Stimulated activated CD8-positive, alpha-beta memory T cell treated with anti-CD3 and anti-CD28 coated beads, Interleukin-12 subunit alpha, Interleukin-12 subunit beta, amount 100 ng/mL, for 4 hours (primary cell): ENCODE measurements around the gene SCP2.

Source experiments
- DNase-seq: peaks from one replicate; pipeline ENCODE4 v3.0.0-alpha.2; 2020; ENCODE audit warnings: low read depth

SCP2 gene

GRCh38 chr1:53043271-53043670, 116.2 kb downstream of the SCP2 start:
- no peak for DNase-seq

DNA sequence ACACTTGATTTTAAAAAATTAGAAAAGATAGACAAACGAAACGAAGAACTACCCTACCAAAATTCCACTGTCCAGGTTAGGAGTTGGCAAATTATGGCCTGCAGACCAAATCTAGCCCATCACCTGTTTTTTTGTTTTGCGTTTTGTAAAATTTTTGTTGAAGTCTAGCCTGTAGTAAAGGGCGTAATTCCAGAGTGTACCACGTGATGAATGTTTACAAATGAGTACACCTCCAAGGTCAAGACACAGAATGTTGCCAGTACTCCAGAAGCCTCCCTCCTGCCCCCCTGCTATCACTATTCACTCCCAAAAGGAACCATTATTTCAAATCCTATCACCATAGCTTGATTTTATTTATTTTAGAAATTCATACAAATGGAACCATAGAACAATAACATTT, 117.8 kb downstream of the SCP2 start:
- no peak for DNase-seq

DNA sequence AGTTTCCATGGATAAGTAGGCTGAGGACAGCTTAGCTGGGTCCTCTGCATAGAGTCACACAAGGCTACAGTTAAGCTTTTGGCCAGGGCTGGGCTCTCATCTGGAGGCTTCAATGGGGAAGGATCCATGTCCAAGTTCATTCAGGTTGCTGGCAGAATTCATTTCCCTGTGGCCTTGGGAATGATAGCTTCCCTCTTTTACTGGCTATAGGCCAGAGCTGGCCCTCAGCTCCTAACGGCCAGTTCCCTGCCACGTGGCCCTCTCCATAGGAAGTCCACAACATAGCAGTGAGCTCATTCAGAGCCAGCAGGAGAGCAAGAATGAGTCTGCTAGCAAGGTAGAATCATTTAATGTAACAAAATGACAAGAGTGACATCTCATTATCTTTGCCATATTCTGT, 119.9 kb downstream of the SCP2 start:
- no peak for DNase-seq

- DNase-seq: no peak
Measured at GRCh38 chr1:53047737-53048736, 121.0 kb downstream of the SCP2 start.

- no peak for DNase-seq
Measured at GRCh38 chr1:53048960-53049573, 122.0 kb downstream of the SCP2 start.

DNA sequence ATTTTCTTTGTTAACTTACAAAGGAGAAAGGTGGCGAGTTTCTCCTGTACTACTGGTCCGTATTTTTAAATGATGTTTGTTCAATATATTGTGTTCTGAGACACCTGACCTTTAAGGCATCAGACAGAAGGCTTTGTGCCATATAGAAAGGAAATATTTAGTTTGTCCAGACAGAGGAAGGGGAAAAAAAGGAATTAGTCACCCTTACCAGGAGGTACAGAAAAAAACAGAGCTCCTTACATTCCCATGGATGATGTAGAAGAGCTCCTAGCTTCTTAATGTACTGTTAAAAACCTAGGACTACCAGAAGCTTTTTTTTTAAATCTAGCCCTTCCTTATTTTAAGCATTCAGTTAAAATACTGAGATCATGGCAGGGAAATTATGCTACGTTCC, 122.5 kb downstream of the SCP2 start:
- no peak for DNase-seq

DNA sequence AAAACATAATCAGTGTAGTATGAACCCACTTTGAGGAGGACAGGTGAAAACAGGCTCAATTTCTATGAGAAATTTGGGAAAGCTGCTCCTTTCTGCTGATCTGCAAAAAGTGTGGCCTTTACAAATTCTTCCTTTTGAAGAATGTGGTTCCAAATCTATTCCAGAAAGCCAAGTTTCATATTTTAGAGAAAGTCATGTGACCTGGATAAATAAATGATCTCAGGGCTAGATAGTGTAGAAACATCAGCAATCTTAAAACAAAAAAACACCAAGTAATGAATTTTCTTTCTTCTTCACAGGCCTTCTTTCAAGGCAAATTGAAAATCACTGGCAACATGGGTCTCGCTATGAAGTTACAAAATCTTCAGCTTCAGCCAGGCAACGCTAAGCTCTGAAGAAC, 123.2 kb downstream of the SCP2 start:
- DNase-seq: no peak

- no peak for DNase-seq
Measured at GRCh38 chr1:53051676-53052075, 124.6 kb downstream of the SCP2 start.

GRCh38 chr1:53057127-53057526, 130.1 kb downstream of the SCP2 start:
- DNase-seq: no peak

DNA sequence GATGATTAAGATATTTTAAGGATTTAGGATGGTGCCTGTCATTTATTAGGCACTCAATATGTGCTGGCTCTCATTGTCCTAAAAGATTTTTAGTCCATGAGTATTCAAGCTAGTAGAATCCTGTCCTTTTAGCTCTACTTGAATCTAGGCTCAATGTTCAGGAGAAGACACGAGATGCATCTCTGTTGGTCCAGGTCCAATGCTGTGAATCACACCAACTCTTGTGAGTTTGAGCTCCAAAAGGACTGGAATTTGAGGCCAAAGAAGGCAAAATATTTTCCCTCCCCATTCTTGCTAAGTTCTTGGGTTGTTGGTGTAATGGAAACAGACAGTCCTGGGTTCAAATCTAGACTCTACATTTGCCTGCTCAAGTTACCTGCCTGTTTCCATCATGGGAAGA, 133.5 kb downstream of the SCP2 start:
- no peak for DNase-seq

- DNase-seq: no peak
Measured at GRCh38 chr1:53061123-53061858, 134.2 kb downstream of the SCP2 start.

GRCh38 chr1:53061859-53062707, 135.0 kb downstream of the SCP2 start, which contains the start of gene PODN:
Gene PODN (plus strand): TSS chr1:53062213. CDS start chr1:53069856, 7,643 bp downstream.
- DNase-seq: no peak

DNA sequence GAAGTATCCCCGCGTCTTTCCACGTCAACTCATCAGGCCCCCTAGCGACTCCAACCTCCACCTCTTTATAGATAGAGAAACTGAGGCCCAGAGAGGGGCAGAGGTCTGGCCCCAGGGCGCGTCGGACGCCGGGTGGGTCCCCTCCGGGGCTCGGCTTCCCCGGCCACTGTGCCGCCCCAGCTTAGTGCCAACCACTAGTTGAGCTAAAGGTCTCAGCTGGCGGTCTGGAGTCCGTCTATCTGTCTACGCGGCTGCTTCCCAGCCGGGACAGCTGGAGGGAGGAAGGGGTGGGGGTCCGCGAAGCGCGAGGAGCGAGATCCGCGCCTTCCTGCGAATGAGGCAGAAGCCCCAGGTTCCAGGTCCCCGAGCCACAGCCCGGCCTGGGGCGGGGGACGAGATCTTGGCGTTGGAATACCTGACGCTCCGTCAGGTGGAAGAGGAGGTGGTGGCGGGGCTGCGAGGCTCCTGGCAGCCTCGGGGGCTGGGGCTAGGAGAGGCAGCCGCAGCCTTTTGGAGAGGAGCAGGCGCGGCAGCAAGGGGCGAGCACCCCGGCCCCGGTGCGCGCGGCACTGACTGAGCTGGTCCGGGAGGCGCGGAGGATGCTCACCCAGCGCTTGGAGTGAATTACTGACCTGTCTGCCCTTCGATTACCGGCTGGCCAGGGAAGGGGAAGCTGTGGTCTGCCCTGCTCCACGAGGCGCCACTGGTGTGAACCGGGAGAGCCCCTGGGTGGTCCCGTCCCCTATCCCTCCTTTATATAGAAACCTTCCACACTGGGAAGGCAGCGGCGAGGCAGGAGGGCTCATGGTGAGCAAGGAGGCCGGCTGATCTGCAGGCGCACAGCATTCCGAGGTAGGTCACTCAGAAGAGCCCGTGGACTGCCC, 135.9 kb downstream of the SCP2 start:
- DNase-seq: no peak

- DNase-seq: no peak
Measured at GRCh38 chr1:53063744-53064515, 136.9 kb downstream of the SCP2 start.

GRCh38 chr1:53065391-53065790, 138.3 kb downstream of the SCP2 start:
- DNase-seq: no peak

DNA sequence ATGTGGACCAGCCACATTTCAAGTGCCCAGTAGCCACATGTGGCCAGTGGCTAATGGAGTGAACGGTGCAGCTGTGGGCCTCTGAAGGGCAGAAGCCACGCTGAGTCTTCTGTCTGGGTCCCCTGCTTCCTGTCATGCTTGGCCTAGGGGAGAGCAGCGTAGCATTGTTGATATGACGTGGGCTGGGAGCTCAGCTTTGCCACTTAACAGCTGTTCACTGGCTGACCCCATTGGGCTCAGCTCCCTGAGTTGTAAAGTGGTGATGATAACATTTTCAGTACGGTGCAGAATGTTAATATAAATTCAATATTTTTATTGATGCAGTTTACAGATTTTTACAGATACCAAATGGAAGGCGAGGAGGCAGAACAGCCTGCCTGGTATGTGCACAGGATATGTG, 139.4 kb downstream of the SCP2 start:
- DNase-seq: no peak

GRCh38 chr1:53066891-53067738, 140.0 kb downstream of the SCP2 start:
- no peak for DNase-seq

- no peak for DNase-seq
Measured at GRCh38 chr1:53067886-53068285, 140.8 kb downstream of the SCP2 start.
